DOHH2 (cell line): ENCODE results near the gene MRPS5.

Experiments used
- H3F3A ChIP-seq: fragments of 200-600 bp; sonication (generic), shearing (Covaris generic); 2 replicates; pipeline ENCODE4 v1.6.0; 2016; ENCODE audit warnings: antibody characterized with exemption, mild to moderate bottlenecking; ENCODE audit not compliant: control insufficient read depth, insufficient read depth
- H3K27ac ChIP-seq: fragments of 200-600 bp; sonication (generic); 2 replicates; pipeline ENCODE4 v1.5.1; 2014; ENCODE audit warnings: low read depth, mild to moderate bottlenecking, low read length, moderate library complexity
- H3K27me3 ChIP-seq: fragments of 200-600 bp; sonication (generic); 2 replicates; pipeline ENCODE4 v1.6.1; 2014; ENCODE audit warnings: mild to moderate bottlenecking, low read length, mixed read lengths; ENCODE audit not compliant: control insufficient read depth
- H3K36me3 ChIP-seq: fragments of 200-600 bp; sonication (generic); 2 replicates; pipeline ENCODE4 v1.6.1; 2014; ENCODE audit warnings: mild to moderate bottlenecking, low read length, moderate library complexity, mixed read lengths; ENCODE audit not compliant: control insufficient read depth
- H3K4me1 ChIP-seq: fragments of 200-600 bp; sonication (generic); 2 replicates; pipeline ENCODE4 v1.6.1; 2014; ENCODE audit warnings: mild to moderate bottlenecking, low read length, mixed read lengths; ENCODE audit not compliant: control insufficient read depth
- H3K4me2 ChIP-seq: fragments of 200-600 bp; sonication (generic); 2 replicates; pipeline ENCODE4 v1.6.0; 2014; ENCODE audit warnings: mild to moderate bottlenecking, low read length, moderate library complexity
- H3K4me3 ChIP-seq: fragments of 200-600 bp; sonication (generic); 2 replicates; pipeline ENCODE4 v1.5.1; 2014; ENCODE audit warnings: mild to moderate bottlenecking, low read length, mixed read lengths
- H3K79me2 ChIP-seq: fragments of 200-600 bp; sonication (generic); 2 replicates; pipeline ENCODE4 v1.6.1; 2014; ENCODE audit warnings: mild to moderate bottlenecking, low read length, mixed read lengths; ENCODE audit not compliant: control insufficient read depth
- H3K9me2 ChIP-seq: fragments of 200-600 bp; sonication (generic); replicated peaks from 2 replicates; pipeline ENCODE4 v1.6.1; 2014; ENCODE audit warnings: mild to moderate bottlenecking, low read length, mixed read lengths; ENCODE audit not compliant: control insufficient read depth
- H3K9me3 ChIP-seq: fragments of 200-600 bp; sonication (generic); 2 replicates; pipeline ENCODE4 v1.6.1; 2014; ENCODE audit warnings: antibody characterized with exemption, low read length, mixed read lengths; ENCODE audit not compliant: control insufficient read depth, insufficient read depth
- H4K20me1 ChIP-seq: fragments of 200-600 bp; sonication (generic); 2 replicates; pipeline ENCODE4 v1.6.0; 2014; ENCODE audit warnings: low read depth, mild to moderate bottlenecking, antibody characterized with exemption, low read length, moderate library complexity; ENCODE audit not compliant: control insufficient read depth, insufficient read depth
- EZH2phosphoT487 ChIP-seq: fragments of 200-600 bp; sonication (generic); IDR thresholded peaks from 2 replicates; pipeline ENCODE4 v1.6.1; 2017; ENCODE audit warnings: borderline replicate concordance, mild to moderate bottlenecking, antibody characterized with exemption, low read length, moderate library complexity, mixed read lengths
- TF ChIP-seq, protein P1 (sequence below): fragments of 200-600 bp; sonication (generic); IDR thresholded peaks from one replicate; pipeline ENCODE4 v1.5.1; 2014; ENCODE audit warnings: antibody characterized with exemption, mild to moderate bottlenecking, low read depth, low read length; ENCODE audit not compliant: poor library complexity, severe bottlenecking

The MRPS5 gene

DNA sequence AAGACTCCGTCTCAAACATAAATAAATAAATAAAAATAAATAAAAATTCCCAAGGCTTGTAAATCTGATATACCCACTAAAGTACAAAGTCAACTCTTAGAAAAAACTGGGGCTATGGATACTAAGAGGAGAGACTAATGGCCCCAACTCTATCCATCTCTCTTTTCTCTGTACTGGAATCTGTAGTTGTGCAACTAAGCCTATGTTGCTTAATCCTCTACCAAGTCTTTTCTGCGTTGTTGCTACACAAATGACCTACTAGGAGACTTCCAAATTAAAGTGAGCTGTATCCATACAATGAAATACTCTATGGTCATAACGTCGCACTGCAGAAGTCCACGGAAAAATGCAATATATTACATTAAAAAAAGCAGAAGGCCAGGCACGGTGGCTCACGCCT lies 8.1 kb downstream of the MRPS5 start:
- no peak for TF ChIP-seq EZH2phosphoT487
- TF ChIP-seq, protein P1, sequence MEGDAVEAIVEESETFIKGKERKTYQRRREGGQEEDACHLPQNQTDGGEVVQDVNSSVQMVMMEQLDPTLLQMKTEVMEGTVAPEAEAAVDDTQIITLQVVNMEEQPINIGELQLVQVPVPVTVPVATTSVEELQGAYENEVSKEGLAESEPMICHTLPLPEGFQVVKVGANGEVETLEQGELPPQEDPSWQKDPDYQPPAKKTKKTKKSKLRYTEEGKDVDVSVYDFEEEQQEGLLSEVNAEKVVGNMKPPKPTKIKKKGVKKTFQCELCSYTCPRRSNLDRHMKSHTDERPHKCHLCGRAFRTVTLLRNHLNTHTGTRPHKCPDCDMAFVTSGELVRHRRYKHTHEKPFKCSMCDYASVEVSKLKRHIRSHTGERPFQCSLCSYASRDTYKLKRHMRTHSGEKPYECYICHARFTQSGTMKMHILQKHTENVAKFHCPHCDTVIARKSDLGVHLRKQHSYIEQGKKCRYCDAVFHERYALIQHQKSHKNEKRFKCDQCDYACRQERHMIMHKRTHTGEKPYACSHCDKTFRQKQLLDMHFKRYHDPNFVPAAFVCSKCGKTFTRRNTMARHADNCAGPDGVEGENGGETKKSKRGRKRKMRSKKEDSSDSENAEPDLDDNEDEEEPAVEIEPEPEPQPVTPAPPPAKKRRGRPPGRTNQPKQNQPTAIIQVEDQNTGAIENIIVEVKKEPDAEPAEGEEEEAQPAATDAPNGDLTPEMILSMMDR: no peak
- H3F3A ChIP-seq: peaks cover 2% of the 10 kb centered on the region; the same call in 1 of the 2 replicates
- H3K27me3 ChIP-seq: no peaks in the 10 kb centered on the region
- H3K9me3 ChIP-seq: no peaks in the 10 kb centered on the region
- no peaks in the 10 kb centered on the region for H4K20me1 ChIP-seq
- H3K4me2 ChIP-seq: no peak overlapping the region
- no peaks in the 10 kb centered on the region for H3K9me2 ChIP-seq
- peaks cover 73% of the 10 kb centered on the region for H3K36me3 ChIP-seq
- no peak overlapping the region for H3K27ac ChIP-seq
- peaks cover 26% of the 10 kb centered on the region for H3K79me2 ChIP-seq
- peaks cover 3% of the 10 kb centered on the region for H3K4me1 ChIP-seq
- no peak overlapping the region for H3K4me3 ChIP-seq

DNA sequence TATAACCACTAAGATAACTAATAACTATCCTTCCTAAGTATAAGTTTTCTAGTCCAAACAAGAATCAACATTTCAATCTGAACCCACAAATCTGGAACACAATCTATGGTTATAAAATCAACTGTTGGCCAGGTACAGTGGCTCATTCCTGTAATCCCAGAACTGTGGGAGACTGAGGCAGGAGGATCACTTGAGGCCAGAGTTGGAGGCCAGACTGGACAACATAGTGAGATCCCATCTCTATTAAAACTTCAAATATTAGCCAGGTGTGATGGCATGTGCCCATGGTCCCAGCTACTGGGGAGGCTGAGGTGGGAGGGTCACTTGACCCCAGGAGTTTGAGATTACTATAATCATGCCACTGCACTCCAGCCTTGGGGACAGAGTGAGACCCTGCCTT lies 11.2 kb downstream of the MRPS5 start:
- Histone ChIP-seq H4K20me1 (no peaks in the 10 kb centered on the region), H3K36me3 (peaks cover 87% of the 10 kb centered on the region), H3K27ac (no peak overlapping the region), H3K9me2 (no peaks in the 10 kb centered on the region), H3K4me2 (no peak overlapping the region), H3K4me1 (no peaks in the 10 kb centered on the region), H3K79me2 (peaks cover 10% of the 10 kb centered on the region), H3K4me3 (no peak overlapping the region), H3K9me3 (no peaks in the 10 kb centered on the region), H3K27me3 (no peaks in the 10 kb centered on the region), H3F3A (no peaks in the 10 kb centered on the region)
- no peak for TF ChIP-seq EZH2phosphoT487
- TF ChIP-seq, protein P1: no peak

DNA sequence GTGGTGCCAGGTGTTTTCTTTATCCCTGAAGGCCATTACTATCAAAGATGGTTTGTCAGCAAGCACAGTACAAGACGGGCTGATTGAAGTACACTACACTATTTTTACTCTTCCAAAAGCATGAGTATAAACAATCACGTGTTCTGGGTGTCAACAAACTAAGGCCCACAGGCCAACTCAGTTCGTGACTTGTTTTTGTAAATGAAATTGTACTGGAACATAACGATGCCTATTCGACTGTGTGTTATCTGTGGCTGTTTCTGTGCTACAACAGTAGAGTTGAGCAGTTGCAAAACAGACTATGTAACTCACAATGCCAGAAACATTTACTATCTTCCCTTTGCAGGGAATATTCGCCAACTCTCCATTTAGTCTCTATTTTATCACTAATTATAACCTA lies 12.3 kb downstream of the MRPS5 start:
- Histone ChIP-seq H3K27me3 (no peaks in the 10 kb centered on the region), H3K27ac (no peak overlapping the region), H4K20me1 (no peaks in the 10 kb centered on the region), H3K4me2 (no peak overlapping the region), H3F3A (no peaks in the 10 kb centered on the region), H3K36me3 (peaks cover 87% of the 10 kb centered on the region), H3K9me3 (no peaks in the 10 kb centered on the region), H3K4me3 (no peak overlapping the region), H3K4me1 (no peaks in the 10 kb centered on the region), H3K79me2 (no peaks in the 10 kb centered on the region), H3K9me2 (no peaks in the 10 kb centered on the region)
- TF ChIP-seq, protein P1: no peak
- no peak for TF ChIP-seq EZH2phosphoT487

DNA sequence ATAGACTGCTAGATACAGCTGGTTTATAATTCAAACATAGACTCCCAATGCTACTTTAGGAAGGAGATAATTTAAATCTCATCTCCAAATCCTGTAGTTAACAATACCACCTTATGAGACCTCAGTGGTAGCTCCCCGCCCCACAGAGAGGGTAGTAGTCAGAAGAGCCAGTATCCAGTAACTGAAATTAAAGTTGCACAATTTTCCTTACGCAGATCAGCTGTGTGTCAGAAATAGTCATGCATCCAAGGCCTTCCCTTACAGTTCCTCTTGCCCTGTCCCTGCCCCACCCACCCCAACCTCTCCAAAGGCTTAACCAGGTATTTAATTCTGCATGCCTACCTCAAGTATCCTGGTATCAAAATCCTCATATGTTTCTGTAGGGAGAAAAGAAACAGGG lies 15.5 kb downstream of the MRPS5 start:
- H3K79me2 ChIP-seq: no peaks in the 10 kb centered on the region
- H4K20me1 ChIP-seq: no peaks in the 10 kb centered on the region
- no peak overlapping the region for H3K4me2 ChIP-seq
- no peaks in the 10 kb centered on the region for H3F3A ChIP-seq
- H3K36me3 ChIP-seq: peaks cover 95% of the 10 kb centered on the region
- no peak overlapping the region for H3K4me3 ChIP-seq
- no peaks in the 10 kb centered on the region for H3K9me3 ChIP-seq
- no peaks in the 10 kb centered on the region for H3K9me2 ChIP-seq
- H3K4me1 ChIP-seq: no peaks in the 10 kb centered on the region
- no peak overlapping the region for H3K27ac ChIP-seq
- no peaks in the 10 kb centered on the region for H3K27me3 ChIP-seq
- TF ChIP-seq EZH2phosphoT487: no peak
- TF ChIP-seq, protein P1: no peak
